Smooth muscle cell of bladder (primary cell): Measurements from ENCODE around the gene DNAI2. TPM values are rescaled to one million over a fixed set of nuclear protein-coding genes. Genes with fewer than 3 reads are reported as not detected.

Experiments used
- total RNA-seq: library from RNA; depleted of rRNA; stranded (reverse); fragments of >200 nt; gene quantifications from 2 replicates; pipeline ENCODE4 v1.2.3, GENCODE V29; 2014

Gene DNAI2, protein sequence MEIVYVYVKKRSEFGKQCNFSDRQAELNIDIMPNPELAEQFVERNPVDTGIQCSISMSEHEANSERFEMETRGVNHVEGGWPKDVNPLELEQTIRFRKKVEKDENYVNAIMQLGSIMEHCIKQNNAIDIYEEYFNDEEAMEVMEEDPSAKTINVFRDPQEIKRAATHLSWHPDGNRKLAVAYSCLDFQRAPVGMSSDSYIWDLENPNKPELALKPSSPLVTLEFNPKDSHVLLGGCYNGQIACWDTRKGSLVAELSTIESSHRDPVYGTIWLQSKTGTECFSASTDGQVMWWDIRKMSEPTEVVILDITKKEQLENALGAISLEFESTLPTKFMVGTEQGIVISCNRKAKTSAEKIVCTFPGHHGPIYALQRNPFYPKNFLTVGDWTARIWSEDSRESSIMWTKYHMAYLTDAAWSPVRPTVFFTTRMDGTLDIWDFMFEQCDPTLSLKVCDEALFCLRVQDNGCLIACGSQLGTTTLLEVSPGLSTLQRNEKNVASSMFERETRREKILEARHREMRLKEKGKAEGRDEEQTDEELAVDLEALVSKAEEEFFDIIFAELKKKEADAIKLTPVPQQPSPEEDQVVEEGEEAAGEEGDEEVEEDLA
- total RNA-seq: not detected in 2 replicates

DNA sequence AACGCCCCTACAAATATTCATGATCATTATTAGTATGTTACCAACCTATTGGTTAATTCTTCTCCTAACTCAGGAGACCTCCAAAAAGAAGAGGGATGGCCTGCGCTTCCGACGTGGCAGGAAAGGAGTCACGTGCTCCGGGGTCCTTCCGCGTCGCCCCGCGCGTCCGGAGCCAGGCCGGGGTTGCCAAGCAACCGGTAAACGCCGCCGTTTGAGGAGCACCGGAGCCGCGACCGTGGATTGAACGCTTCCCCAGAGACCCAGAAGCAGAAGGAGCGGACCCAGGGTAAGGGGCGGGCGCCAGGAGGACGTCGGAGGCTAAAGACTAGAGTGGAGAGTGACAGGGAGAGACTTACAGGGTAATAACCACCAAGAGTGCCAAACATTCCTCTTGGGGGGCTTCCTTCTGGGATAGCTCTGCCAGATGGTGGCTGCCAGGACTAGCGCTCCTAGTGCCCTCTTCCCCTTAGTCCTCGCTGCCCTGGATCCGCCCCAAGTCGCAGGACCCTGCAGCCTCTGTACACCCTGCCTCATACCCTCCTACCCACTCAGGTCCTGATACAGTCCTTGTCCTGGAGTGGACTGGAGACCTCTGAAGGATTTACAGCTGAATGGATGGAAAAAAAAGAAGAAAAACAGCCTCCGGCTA lies at the start of gene DNAI2:
TSS of gene DNAI2 (plus strand) at position 175 of the 649 bp plus-strand sequence. CDS start 7,584 bp downstream, outside the sequence.

DNA sequence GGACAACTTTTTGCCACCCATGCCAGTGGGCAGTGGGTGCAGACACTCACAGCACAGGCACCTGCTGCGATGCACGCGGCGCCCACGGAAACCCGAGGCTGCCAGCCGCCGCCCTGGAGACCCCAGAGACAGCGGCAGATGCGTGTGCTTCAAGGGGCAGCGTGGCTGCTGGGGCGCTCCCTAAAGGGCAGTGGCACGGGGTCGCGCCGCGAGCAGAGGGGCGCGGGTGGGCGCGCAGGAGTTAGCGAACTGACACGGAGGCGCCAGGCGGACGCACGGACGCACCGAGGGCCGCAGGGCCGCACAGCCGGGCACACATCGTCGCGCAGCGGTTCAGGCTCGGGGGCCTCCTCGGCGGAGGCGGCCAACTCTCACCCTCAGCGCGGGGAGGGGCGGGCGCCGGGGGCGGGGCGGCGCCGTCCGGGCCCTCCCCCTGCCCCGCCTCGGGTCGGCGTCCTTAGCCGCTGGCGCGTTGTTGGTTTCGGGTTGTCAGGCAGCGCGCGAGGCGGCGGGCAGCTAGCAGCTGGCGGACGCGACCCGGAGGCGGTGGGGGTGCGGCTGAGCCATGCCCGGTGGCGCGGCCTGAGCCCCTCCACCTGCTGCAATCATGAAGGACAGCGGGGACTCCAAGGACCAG lies 51.8 kb downstream of the DNAI2 start, which contains the start of gene KIF19:
TSS of gene KIF19 (plus strand) at position 484 of the 637 bp plus-strand sequence. CDS start at position 608, 124 bp downstream.

DNA sequence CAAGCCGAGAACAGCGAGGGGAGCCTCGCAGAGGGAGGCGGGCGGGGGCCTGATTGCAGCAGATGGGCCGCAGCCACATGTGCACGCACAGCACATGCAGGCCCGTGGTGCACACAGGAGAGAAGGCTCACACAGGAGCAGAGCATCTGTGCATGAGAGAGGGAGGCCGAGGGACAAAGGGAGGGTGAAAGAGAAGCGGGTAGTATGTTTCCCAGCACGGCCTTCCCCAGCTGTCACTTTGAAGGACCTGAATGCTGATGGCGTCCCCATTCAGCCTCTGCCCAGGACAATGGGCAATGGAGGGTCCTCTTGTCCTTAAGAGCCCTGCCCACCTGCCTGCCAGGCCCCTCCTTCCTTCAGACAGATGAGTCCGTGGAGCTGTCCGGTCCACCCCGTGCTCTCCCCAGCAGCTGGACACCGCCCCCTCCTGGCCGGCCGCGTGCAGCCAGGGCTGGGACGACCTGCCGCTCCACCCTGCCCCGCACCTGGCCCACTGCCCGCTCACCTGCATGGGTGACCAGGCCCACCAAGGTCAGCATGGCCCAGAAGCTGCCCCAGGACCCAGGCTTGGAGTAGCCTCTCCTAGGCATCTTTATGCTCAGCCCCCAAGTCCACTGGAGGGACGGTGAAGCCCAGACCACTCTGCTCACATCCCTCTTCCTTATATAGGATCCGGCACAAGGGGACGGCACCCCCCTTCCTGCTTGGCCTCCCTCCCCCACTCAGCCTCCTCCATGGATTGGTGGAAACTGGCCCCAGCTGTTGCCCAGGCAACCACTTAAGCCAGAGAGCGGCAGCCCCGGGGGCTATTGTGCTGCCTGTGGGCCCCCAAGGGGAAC lies 87.4 kb downstream of the DNAI2 start, which contains the start of gene BTBD17:
TSS of gene BTBD17 (minus strand) at position 639 of the 839 bp plus-strand sequence. CDS start at position 590, 49 bp downstream.

Other genes with a start within 250 kb of the DNAI2 start
- 4,517 and 4,794 TPM in 2 replicates for gene RPL38, start 70.6 kb upstream of the DNAI2 start, total RNA-seq
- gene TTYH2, start 60.7 kb upstream of the DNAI2 start, total RNA-seq: 2.4 and 2.9 TPM in 2 replicates
- under 0.01 and 0.09 TPM in 2 replicates for gene KIF19, start 52.0 kb downstream of the DNAI2 start, total RNA-seq
- not detected in 2 replicates for gene BTBD17, start 87.6 kb downstream of the DNAI2 start, total RNA-seq
- not detected in 2 replicates for gene GPR142, start 93.3 kb downstream of the DNAI2 start, total RNA-seq
- gene GPRC5C, start 157.9 kb downstream of the DNAI2 start, total RNA-seq: 10.7 and 10.9 TPM in 2 replicates
- gene CD300A, start 192.4 kb downstream of the DNAI2 start, total RNA-seq: not detected in 2 replicates